Caco-2 (cell line): Measurements from ENCODE around the gene BEST3. TPM values are rescaled to one million over a fixed set of nuclear protein-coding genes. Genes with fewer than 3 reads are reported as not detected.

Experiments
- BruUV-seq: library from RNA; stranded (reverse); fragments of 400-500 nt; replicated peaks from 2 replicates; lab custom pipeline; 2021; lab: Mats Ljungman, UMichigan
- CTCF ChIA-PET: fragments of 300-600 bp; sonication (Branson Sonifier 250); formaldehyde crosslinking; loops from one replicate; lab custom pipeline; 2022; ENCODE audit warnings: antibody characterized with exemption; lab: Charles Lee
- POLR2A ChIA-PET: fragments of 300-600 bp; sonication (Branson Sonifier 250); formaldehyde crosslinking; loops from one replicate; lab custom pipeline; 2022; ENCODE audit warnings: antibody characterized with exemption; lab: Charles Lee
- DNase-seq, 2 experiments: peaks; one replicate each; pipeline versions ENCODE4 v3.0.0 to v3.0.0-alpha.2; 2020 to 2022
- H3K27me3 ChIP-seq: replicated peaks from 2 replicates; pipeline ENCODE4 v1.6.0; 2011; ENCODE audit warnings: low read length; ENCODE audit not compliant: control insufficient read depth, insufficient read depth
- H3K36me3 ChIP-seq: 2 replicates; pipeline ENCODE4 v1.5.1; 2011; ENCODE audit warnings: low read length; ENCODE audit not compliant: control insufficient read depth, insufficient read depth
- H3K4me1 ChIP-seq: fragments of 250-450 bp; sonication (Bioruptor Pico); 2 replicates; pipeline ENCODE4 v1.5.1; 2020; ENCODE audit warnings: mild to moderate bottlenecking
- H3K4me3 ChIP-seq: 2 replicates; pipeline ENCODE4 v1.5.1; 2011; ENCODE audit warnings: low read depth, mild to moderate bottlenecking, control low read depth, low read length
- H3K9me3 ChIP-seq: fragments of 250-450 bp; sonication (Bioruptor Pico); 2 replicates; pipeline ENCODE4 v1.5.1; 2020; ENCODE audit warnings: mild to moderate bottlenecking, moderate library complexity
- H3K27ac Mint-ChIP-seq: one replicate; pipeline ENCODE4 v1.8.0; 2022; ENCODE audit warnings: mixed read lengths; ENCODE audit not compliant: unreplicated experiment
- H3K27me3 Mint-ChIP-seq: one replicate; pipeline ENCODE4 v1.8.0; 2022; ENCODE audit warnings: mixed read lengths; ENCODE audit not compliant: insufficient read depth, unreplicated experiment
- H3K36me3 Mint-ChIP-seq: one replicate; pipeline ENCODE4 v1.8.0; 2022; ENCODE audit warnings: mild to moderate bottlenecking, mixed read lengths; ENCODE audit not compliant: insufficient read depth, unreplicated experiment
- H3K4me1 Mint-ChIP-seq: one replicate; pipeline ENCODE4 v1.8.0; 2022; ENCODE audit warnings: low read depth, mixed read lengths; ENCODE audit not compliant: unreplicated experiment
- H3K4me3 Mint-ChIP-seq: one replicate; pipeline ENCODE4 v1.8.0; 2022; ENCODE audit warnings: mild to moderate bottlenecking, moderate library complexity, mixed read lengths; ENCODE audit not compliant: unreplicated experiment
- H3K9me3 Mint-ChIP-seq: one replicate; pipeline ENCODE4 v1.8.0; 2022; ENCODE audit warnings: mixed read lengths; ENCODE audit not compliant: unreplicated experiment
- CTCF ChIP-seq, 2 experiments: fragments of 200-600 bp in 1 of 2; IDR thresholded peaks; 1 replicate in 1 of 2; 2 replicates in 1 of 2; pipeline versions ENCODE4 v1.5.1 to v1.8.0; 2011 to 2022; ENCODE audit warnings: antibody characterized with exemption in 1 of 2, control low read depth in 1 of 2, inconsistent platforms in 1 of 2, low read depth in 1 of 2, low read length in 1 of 2, mild to moderate bottlenecking in 1 of 2, moderate library complexity in 1 of 2; ENCODE audit not compliant: insufficient read depth in 1 of 2, severe bottlenecking in 1 of 2, unreplicated experiment in 1 of 2
- intact Hi-C: fragments of 100-400 bp; cut with micrococcal nuclease; formaldehyde crosslinking; loops from one replicate; pipeline ENCODE4 v1.10.0; 2022; ENCODE audit not compliant: unreplicated experiment
- total RNA-seq: library from RNA; stranded (reverse); gene quantifications from 2 replicates; pipeline ENCODE4 v1.2.3, GENCODE V29; 2022

Gene BEST3
- total RNA-seq, 1 experiment from 2014 or later: 1.3 TPM

GRCh38 chr12:69663726-69664125, 35.4 kb downstream of the BEST3 start:
- Mint-ChIP-seq H3K4me3 (no peak overlapping the region), H3K27ac (no peak overlapping the region), H3K9me3 (no peaks in the 10 kb centered on the region), H3K27me3 (no peaks in the 10 kb centered on the region), H3K36me3 (no peaks in the 10 kb centered on the region), H3K4me1 (peaks cover 30% of the 10 kb centered on the region)
- no TSS peak for BruUV-seq
- no peak overlapping the region for H3K4me3 ChIP-seq
- no peaks in the 10 kb centered on the region for H3K9me3 ChIP-seq
- peaks cover 22% of the 10 kb centered on the region for H3K4me1 ChIP-seq
- no peaks in the 10 kb centered on the region for H3K27me3 ChIP-seq
- no peak for DNase-seq
- POLR2A ChIA-PET: no interaction called here
- CTCF ChIA-PET: no interaction called here
- no peak for TF ChIP-seq CTCF (IDR thresholded peaks at IDR 0.05; ENCODE audit: insufficient read depth in 1 of 2, low read depth in 1 of 2, low read length in 1 of 2, severe bottlenecking in 1 of 2, unreplicated experiment in 1 of 2)
- intact Hi-C loops: no loop called here
- H3K36me3 ChIP-seq: no peaks in the 10 kb centered on the region

- no peaks in the 10 kb centered on the region for H3K27me3 ChIP-seq
- Mint-ChIP-seq H3K9me3 (no peaks in the 10 kb centered on the region), H3K4me1 (peaks cover 30% of the 10 kb centered on the region), H3K36me3 (no peaks in the 10 kb centered on the region), H3K27me3 (no peaks in the 10 kb centered on the region), H3K4me3 (no peak overlapping the region), H3K27ac (no peak overlapping the region)
- POLR2A ChIA-PET: no interaction called here
- no peak for TF ChIP-seq CTCF (IDR thresholded peaks at IDR 0.05; ENCODE audit: insufficient read depth in 1 of 2, low read depth in 1 of 2, low read length in 1 of 2, severe bottlenecking in 1 of 2, unreplicated experiment in 1 of 2)
- H3K4me3 ChIP-seq: no peak overlapping the region
- DNase-seq: no peak
- intact Hi-C loops: no loop called here
- BruUV-seq: no TSS peak
- H3K36me3 ChIP-seq: no peaks in the 10 kb centered on the region
- CTCF ChIA-PET: no interaction called here
- peaks cover 24% of the 10 kb centered on the region for H3K4me1 ChIP-seq
- no peaks in the 10 kb centered on the region for H3K9me3 ChIP-seq
Observed at GRCh38 chr12:69662764-69663163, 36.3 kb downstream of the BEST3 start.

GRCh38 chr12:69661386-69661785, 37.7 kb downstream of the BEST3 start:
- CTCF ChIA-PET: no interaction called here
- Histone ChIP-seq H3K4me3 (no peak overlapping the region), H3K36me3 (no peaks in the 10 kb centered on the region), H3K27me3 (no peaks in the 10 kb centered on the region), H3K4me1 (peaks cover 23% of the 10 kb centered on the region), H3K9me3 (no peaks in the 10 kb centered on the region)
- Mint-ChIP-seq H3K4me3 (no peak overlapping the region), H3K27me3 (no peaks in the 10 kb centered on the region), H3K9me3 (no peaks in the 10 kb centered on the region), H3K4me1 (peaks cover 25% of the 10 kb centered on the region), H3K36me3 (no peaks in the 10 kb centered on the region), H3K27ac (no peak overlapping the region)
- POLR2A ChIA-PET: no interaction called here
- BruUV-seq: no TSS peak
- no peak for DNase-seq
- intact Hi-C loops: no loop called here
- TF ChIP-seq CTCF (IDR thresholded peaks at IDR 0.05; ENCODE audit: insufficient read depth in 1 of 2, low read depth in 1 of 2, low read length in 1 of 2, severe bottlenecking in 1 of 2, unreplicated experiment in 1 of 2): no peak
